Lung (tissue), 12 donors: ENCODE results near the gene EVI5. TPM values are rescaled to one million over a fixed set of nuclear protein-coding genes. Genes with fewer than 3 reads are reported as not detected.
"Not testable (repeated sequence)": the region's sequence is repeated elsewhere in the genome, so short reads cannot be mapped to it uniquely, and the experiment has no call there.

Source experiments
- ATAC-seq: fragments of 200-7000 bp; cut with Tn5 transposase; one replicate; pipeline ENCODE4 v1.9.1; 2020; ENCODE audit warnings: moderate number of reproducible peaks; ENCODE audit not compliant: insufficient read depth, low FRiP score
- DNase-seq, 3 donors: peaks; one replicate each; pipeline ENCODE4 v3.0.0-alpha.2; 2013 to 2017
- H3K27ac ChIP-seq, 2 donors: one replicate each; pipeline ENCODE4 v1.5.1; 2013; ENCODE audit warnings: mild to moderate bottlenecking in 2 of 2, moderate library complexity in 2 of 2, control low read depth in 1 of 2, inconsistent platforms in 1 of 2, low read depth in 1 of 2, low read length in 1 of 2
- H3K27me3 ChIP-seq, 3 donors: one replicate each; pipeline ENCODE4 v1.5.1; 2013; ENCODE audit warnings: low read length in 2 of 3; ENCODE audit not compliant: control insufficient read depth in 3 of 3, insufficient read depth in 3 of 3
- H3K36me3 ChIP-seq, 4 donors: one replicate each; pipeline ENCODE4 v1.5.1; 2013; ENCODE audit warnings: low read length in 4 of 4, mild to moderate bottlenecking in 1 of 4, moderate library complexity in 1 of 4; ENCODE audit not compliant: control insufficient read depth in 4 of 4, insufficient read depth in 4 of 4
- H3K4me1 ChIP-seq, 5 donors: one replicate each; pipeline ENCODE4 v1.5.1; 2013; ENCODE audit warnings: low read length in 5 of 5, mild to moderate bottlenecking in 2 of 5, moderate library complexity in 1 of 5; ENCODE audit not compliant: control insufficient read depth in 5 of 5, insufficient read depth in 5 of 5
- H3K4me3 ChIP-seq: one replicate; pipeline ENCODE4 v1.5.1; 2013; ENCODE audit warnings: mild to moderate bottlenecking, control low read depth, moderate library complexity
- H3K9ac ChIP-seq, 2 donors: one replicate each; pipeline ENCODE4 v1.5.1; 2013; ENCODE audit warnings: low read length in 2 of 2, control low read depth in 1 of 2; ENCODE audit not compliant: insufficient read depth in 1 of 2
- H3K9me3 ChIP-seq, 4 donors: one replicate each; pipeline ENCODE4 v1.5.1; 2013; ENCODE audit warnings: low read length in 3 of 4, mild to moderate bottlenecking in 1 of 4, moderate library complexity in 1 of 4; ENCODE audit not compliant: control insufficient read depth in 4 of 4, insufficient read depth in 3 of 4
- WGBS, 2 donors: extraction: QIAGEN DNeasy Blood & Tissue Kit; methylation state at CpG; one replicate each; pipeline ENCODE4 v1.1.7; 2013; 5-methylcytosine and 5-hydroxymethylcytosine counted together
- polyA plus RNA-seq, 2 donors: library from polyadenylated mRNA; stranded (reverse); fragments of 200-250 nt; gene quantifications; one replicate each; pipeline ENCODE4 v1.2.1, GENCODE V29; 2013
- total RNA-seq, 2 donors: library from RNA; depleted of rRNA in 1 of 2; stranded (reverse); fragments of >200 nt in 1 of 2; gene quantifications; one replicate each; pipeline ENCODE4 v1.2.1, GENCODE V29; 2014 to 2021
- TF ChIP-seq, protein P1 (sequence below): IDR thresholded peaks from 2 replicates; pipeline ENCODE4 v1.5.1; 2012; ENCODE audit warnings: mild to moderate bottlenecking; ENCODE audit errors: control extremely low read depth, extremely low read depth
- donor health status: control.
- donor health status: control.
- donor health status: Bipolar disorder and iron deficiency.
- donor health status: healthy.
- donor health status: DM: yes; HTN: yes; CAD: no.

The EVI5 gene
- total and polyA plus RNA-seq, 4 donors = 4.9 to 88.8 (median 25.1) TPM

DNA sequence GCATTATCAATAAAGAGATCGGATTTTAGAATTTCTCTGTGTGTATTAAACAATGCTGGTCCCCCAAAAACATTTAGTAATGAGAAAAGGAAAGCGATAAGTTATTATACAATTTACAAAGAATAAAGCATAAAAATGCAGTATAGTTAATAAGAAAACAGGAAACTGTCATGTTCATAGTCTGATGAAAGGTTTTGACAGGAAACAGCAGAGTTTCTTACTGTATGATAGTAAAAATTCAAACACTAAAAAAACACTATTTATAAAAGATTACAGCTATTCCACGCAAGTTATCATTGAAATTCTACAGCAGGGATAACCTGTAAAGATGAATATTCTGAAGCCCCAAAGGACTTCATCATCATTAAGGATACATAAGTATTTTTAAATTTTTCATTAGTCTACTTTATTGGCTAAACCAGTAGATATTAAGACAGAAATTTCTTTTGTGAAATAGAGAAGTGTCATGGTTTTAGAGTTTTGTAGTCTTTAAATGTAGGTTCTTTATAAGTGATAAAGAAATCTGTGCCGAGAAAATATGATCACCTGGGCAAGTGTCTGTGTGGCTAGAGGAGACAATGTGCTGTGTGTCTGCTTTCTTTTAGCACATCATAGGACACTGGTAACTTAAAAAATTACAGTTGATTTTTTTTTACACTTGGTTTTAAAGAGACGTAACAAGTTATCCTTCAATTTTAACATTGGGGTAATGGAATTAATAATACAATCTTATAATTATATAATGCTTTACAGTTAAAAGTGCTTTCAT, 248.5 kb downstream of the EVI5 start:
- DNase-seq (no peak), ATAC-seq (no peak)
- H3K36me3 ChIP-seq = no peaks in the 10 kb centered on the region
- TF ChIP-seq, protein P1, sequence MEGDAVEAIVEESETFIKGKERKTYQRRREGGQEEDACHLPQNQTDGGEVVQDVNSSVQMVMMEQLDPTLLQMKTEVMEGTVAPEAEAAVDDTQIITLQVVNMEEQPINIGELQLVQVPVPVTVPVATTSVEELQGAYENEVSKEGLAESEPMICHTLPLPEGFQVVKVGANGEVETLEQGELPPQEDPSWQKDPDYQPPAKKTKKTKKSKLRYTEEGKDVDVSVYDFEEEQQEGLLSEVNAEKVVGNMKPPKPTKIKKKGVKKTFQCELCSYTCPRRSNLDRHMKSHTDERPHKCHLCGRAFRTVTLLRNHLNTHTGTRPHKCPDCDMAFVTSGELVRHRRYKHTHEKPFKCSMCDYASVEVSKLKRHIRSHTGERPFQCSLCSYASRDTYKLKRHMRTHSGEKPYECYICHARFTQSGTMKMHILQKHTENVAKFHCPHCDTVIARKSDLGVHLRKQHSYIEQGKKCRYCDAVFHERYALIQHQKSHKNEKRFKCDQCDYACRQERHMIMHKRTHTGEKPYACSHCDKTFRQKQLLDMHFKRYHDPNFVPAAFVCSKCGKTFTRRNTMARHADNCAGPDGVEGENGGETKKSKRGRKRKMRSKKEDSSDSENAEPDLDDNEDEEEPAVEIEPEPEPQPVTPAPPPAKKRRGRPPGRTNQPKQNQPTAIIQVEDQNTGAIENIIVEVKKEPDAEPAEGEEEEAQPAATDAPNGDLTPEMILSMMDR = no peak
- H3K9me3 ChIP-seq = no peaks in the 10 kb centered on the region
- H3K4me3 ChIP-seq = no peak overlapping the region
- H3K9ac ChIP-seq = no peak overlapping the region
- peaks cover 0 to 2% (median 0%) of the 10 kb centered on the region in 5 donors for H3K4me1 ChIP-seq
- no peak overlapping the region for H3K27ac ChIP-seq
- WGBS, 2 donors = 80 to 86% methylated on average over 5 of the region's 5 CpGs
- no peaks in the 10 kb centered on the region for H3K27me3 ChIP-seq

DNA sequence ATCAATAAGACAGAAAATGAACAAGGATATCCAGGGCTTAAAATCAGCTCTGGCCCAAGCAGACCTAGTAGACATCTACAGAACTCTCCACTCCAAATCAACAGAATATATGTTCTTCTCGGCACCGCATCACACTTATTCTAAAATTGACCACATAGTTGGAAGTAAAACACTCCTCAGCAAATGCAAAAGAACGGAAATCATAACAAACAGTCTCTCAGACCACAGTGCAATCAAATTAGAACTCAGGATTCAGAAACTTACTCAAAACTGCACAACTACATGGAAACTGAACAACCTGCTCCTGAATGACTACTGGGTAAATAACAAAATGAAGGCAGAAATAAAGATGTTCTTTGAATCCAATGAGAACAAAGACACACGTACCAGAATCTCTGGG, 252.5 kb downstream of the EVI5 start:
- not testable (repeated sequence) for H3K9ac ChIP-seq, H3K4me1 ChIP-seq, H3K9me3 ChIP-seq, H3K27me3 ChIP-seq, ATAC-seq, H3K27ac ChIP-seq, H3K4me3 ChIP-seq, H3K36me3 ChIP-seq, DNase-seq
- WGBS, 2 donors = 90 to 91% methylated on average over 4 of the region's 4 CpGs

DNA sequence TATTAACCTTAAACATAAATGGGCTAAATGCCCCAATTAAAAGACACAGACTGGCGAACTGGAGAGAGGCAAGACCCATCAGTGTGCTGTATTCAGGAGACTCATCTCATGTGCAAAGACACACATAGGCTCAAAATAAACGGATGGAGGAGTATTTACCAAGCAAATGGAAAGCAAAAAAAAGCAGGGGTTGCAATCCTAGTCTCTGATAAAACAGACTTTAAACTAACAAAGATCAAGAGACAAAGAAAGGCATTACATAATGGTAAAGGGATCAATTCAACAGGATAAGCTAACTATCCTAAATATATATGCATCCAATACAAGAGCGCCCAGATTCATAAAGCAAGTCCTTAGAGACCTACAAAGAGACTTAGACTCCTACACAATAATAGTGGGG, 253.0 kb downstream of the EVI5 start:
- H3K4me3 ChIP-seq, H3K27me3 ChIP-seq, H3K9me3 ChIP-seq, H3K4me1 ChIP-seq, H3K36me3 ChIP-seq, ATAC-seq, H3K27ac ChIP-seq, DNase-seq, H3K9ac ChIP-seq: not testable (repeated sequence)
- 89 to 99% methylated on average over 3 of the region's 3 CpGs for WGBS, 2 donors

- WGBS, 2 donors = 94 to 96% methylated on average over 2 of the region's 2 CpGs
- H3K36me3 ChIP-seq = no peaks in the 10 kb centered on the region
- no peaks in the 10 kb centered on the region for H3K27me3 ChIP-seq
- no peak overlapping the region for H3K4me3 ChIP-seq
- H3K4me1 ChIP-seq = no peaks in the 10 kb centered on the region
- ATAC-seq (no peak), DNase-seq (no peak)
- TF ChIP-seq, protein P1 = no peak
- H3K27ac ChIP-seq = no peak overlapping the region
- H3K9me3 ChIP-seq = no peaks in the 10 kb centered on the region
- H3K9ac ChIP-seq = no peak overlapping the region
Observed at GRCh38 chr1:92527670-92528069, 257.2 kb downstream of the EVI5 start.

GRCh38 chr1:92524944-92525590, 259.8 kb downstream of the EVI5 start:
- not testable (repeated sequence) for H3K27ac ChIP-seq, DNase-seq, H3K4me3 ChIP-seq, H3K9ac ChIP-seq, ATAC-seq, H3K9me3 ChIP-seq, H3K4me1 ChIP-seq, H3K36me3 ChIP-seq, H3K27me3 ChIP-seq
- WGBS, 2 donors = 96 to 97% methylated on average over 9 of the region's 9 CpGs
